GM23248 (cell line): Measurements from ENCODE around the gene DLL1.

Experiments
- EZH2 ChIP-seq: fragments of 200-600 bp; sonication (generic); IDR thresholded peaks from 2 replicates; pipeline ENCODE4 v1.6.1; 2018; ENCODE audit warnings: antibody characterized with exemption, mild to moderate bottlenecking; ENCODE audit not compliant: insufficient read depth, poor library complexity, severe bottlenecking
- EZH2phosphoT487 ChIP-seq: fragments of 200-600 bp; sonication (generic); IDR thresholded peaks from 2 replicates; pipeline ENCODE4 v1.6.1; 2018; ENCODE audit warnings: antibody characterized with exemption, moderate library complexity, mild to moderate bottlenecking, low read depth; ENCODE audit not compliant: insufficient read depth

- TF ChIP-seq EZH2phosphoT487 (no peak), EZH2 (no peak)
Measured at GRCh38 chr6:170268216-170269129, 22.4 kb downstream of the DLL1 start.
